KOPT-K1 (cell line): ENCODE results near the gene GPS1.

ENCODE experiments used
- H3K27ac ChIP-seq: fragments of 200-600 bp; sonication (generic); 2 replicates; pipeline ENCODE4 v1.5.1; 2016; ENCODE audit warnings: antibody characterized with exemption, mild to moderate bottlenecking, low read depth, low read length; ENCODE audit not compliant: poor library complexity, severe bottlenecking
- H3K36me3 ChIP-seq: fragments of 200-600 bp; sonication (generic); 2 replicates; pipeline ENCODE4 v1.5.1; 2017; ENCODE audit warnings: antibody characterized with exemption, mild to moderate bottlenecking, low read length, moderate library complexity; ENCODE audit not compliant: insufficient read depth
- H3K9me3 ChIP-seq: fragments of 200-600 bp; sonication (generic); 2 replicates; pipeline ENCODE4 v1.5.1; 2017; ENCODE audit warnings: antibody characterized with exemption, low read length, mild to moderate bottlenecking; ENCODE audit not compliant: insufficient read depth, poor library complexity, severe bottlenecking

Gene GPS1

GRCh38 chr17:82053556-82054263 lies 2.0 kb downstream of the GPS1 start:
- Histone ChIP-seq H3K27ac (no peak overlapping the region), H3K9me3 (no peaks in the 10 kb centered on the region), H3K36me3 (peaks cover 61% of the 10 kb centered on the region)

GRCh38 chr17:82054351-82055022 lies 2.8 kb downstream of the GPS1 start:
- Histone ChIP-seq H3K27ac (no peak overlapping the region), H3K36me3 (peaks cover 65% of the 10 kb centered on the region), H3K9me3 (no peaks in the 10 kb centered on the region)

- Histone ChIP-seq H3K36me3 (peaks cover 70% of the 10 kb centered on the region), H3K27ac (no peak overlapping the region), H3K9me3 (no peaks in the 10 kb centered on the region)
These were observed 3.6 kb downstream of the GPS1 start for GRCh38 chr17:82055023-82055964.

- Histone ChIP-seq H3K27ac (no peak overlapping the region), H3K36me3 (peaks cover 79% of the 10 kb centered on the region), H3K9me3 (no peaks in the 10 kb centered on the region)
These were observed 4.4 kb downstream of the GPS1 start for GRCh38 chr17:82055965-82056728.

GRCh38 chr17:82056729-82057621 lies 5.3 kb downstream of the GPS1 start:
- Histone ChIP-seq H3K36me3 (peaks cover 86% of the 10 kb centered on the region), H3K9me3 (no peaks in the 10 kb centered on the region), H3K27ac (no peak overlapping the region)

GRCh38 chr17:82058230-82058854 lies 6.6 kb downstream of the GPS1 start:
- Histone ChIP-seq H3K36me3 (peaks cover 99% of the 10 kb centered on the region), H3K9me3 (no peaks in the 10 kb centered on the region), H3K27ac (no peak overlapping the region)

GRCh38 chr17:82058855-82059249 lies 7.2 kb downstream of the GPS1 start:
- Histone ChIP-seq H3K9me3 (no peaks in the 10 kb centered on the region), H3K27ac (no peak overlapping the region), H3K36me3 (peaks cover 99% of the 10 kb centered on the region)

- H3K36me3 ChIP-seq = peaks cover 99% of the 10 kb centered on the region
- H3K9me3 ChIP-seq = no peaks in the 10 kb centered on the region
- H3K27ac ChIP-seq = no peak overlapping the region
These were observed 7.7 kb downstream of the GPS1 start for GRCh38 chr17:82059272-82060000.

- H3K36me3 ChIP-seq = peaks cover 93% of the 10 kb centered on the region
- no peak overlapping the region for H3K27ac ChIP-seq
- H3K9me3 ChIP-seq = no peaks in the 10 kb centered on the region
These were observed 8.3 kb downstream of the GPS1 start for GRCh38 chr17:82060001-82060380.

GRCh38 chr17:82060614-82061013 lies 8.9 kb downstream of the GPS1 start:
- H3K36me3 ChIP-seq = peaks cover 87% of the 10 kb centered on the region
- H3K9me3 ChIP-seq = no peaks in the 10 kb centered on the region
- no peak overlapping the region for H3K27ac ChIP-seq

- Histone ChIP-seq H3K27ac (no peak overlapping the region), H3K9me3 (no peaks in the 10 kb centered on the region)
These were observed 9.6 kb downstream of the GPS1 start for GRCh38 chr17:82061047-82061925.

More at GRCh38 chr17:82061047-82061925, 9.6 kb downstream of the GPS1 start:
- H3K36me3 ChIP-seq = peaks cover 80% of the 10 kb centered on the region
